ENCODE results near the gene OR7A17.

Gene OR7A17

GRCh38 chr19:14886032-14886431 lies at the start of gene OR7A17:
Gene OR7A17 (minus strand): TSS chr19:14886132. CDS start chr19:14881355, 4,777 bp downstream.
- no peak for DNase-seq

- no peak for DNase-seq
Measured at GRCh38 chr19:14933506-14933905, 47.6 kb upstream of the OR7A17 start.

GRCh38 chr19:14916848-14917247 lies 30.9 kb upstream of the OR7A17 start:
- no peak for DNase-seq

GRCh38 chr19:14915116-14915515 lies 29.2 kb upstream of the OR7A17 start:
- DNase-seq, result no peak

- DNase-seq, result no peak
Measured at GRCh38 chr19:14906711-14907110, 20.8 kb upstream of the OR7A17 start.

- DNase-seq, result no peak
Measured at GRCh38 chr19:14901675-14902260, 15.8 kb upstream of the OR7A17 start.

- DNase-seq, result no peak
Measured at GRCh38 chr19:14890643-14891379, 4.9 kb upstream of the OR7A17 start.

GRCh38 chr19:14889994-14890642 lies 4.2 kb upstream of the OR7A17 start:
- no peak for DNase-seq

- DNase-seq, result peak; percentile 55
Measured at GRCh38 chr19:14871619-14872230, 14.2 kb downstream of the OR7A17 start.

- no peak for DNase-seq
Measured at GRCh38 chr19:14868497-14868896, 17.4 kb downstream of the OR7A17 start.

- DNase-seq, result no peak
Measured at GRCh38 chr19:14848822-14849221, 37.1 kb downstream of the OR7A17 start, which contains the start of gene OR7A10. Gene OR7A10 (minus strand): TSS chr19:14848922. CDS start chr19:14841877, 7,045 bp downstream.

GRCh38 chr19:14843578-14843977 lies 42.4 kb downstream of the OR7A17 start:
- no peak for DNase-seq

- no peak for DNase-seq
Measured at GRCh38 chr19:14843169-14843568, 42.8 kb downstream of the OR7A17 start.

GRCh38 chr19:14840206-14840605 lies 45.7 kb downstream of the OR7A17 start:
- no peak for DNase-seq

GRCh38 chr19:14837391-14837790 lies 48.5 kb downstream of the OR7A17 start:
- DNase-seq, result no peak

GRCh38 chr19:14835011-14835410 lies 50.9 kb downstream of the OR7A17 start, which contains the start of the genes OR7A5 and OR7C1:
Gene OR7A5 (minus strand): TSS chr19:14835185. CDS start chr19:14828241, 6,944 bp downstream.
Gene OR7C1 (minus strand): TSS chr19:14835185. CDS start chr19:14800136, 35,049 bp downstream.
- no peak for DNase-seq

- no peak for DNase-seq
Measured at GRCh38 chr19:14830702-14831101, 55.2 kb downstream of the OR7A17 start.
